HTR-8/SVneo (cell line): ENCODE results near the gene ATXN10.

Experiments used
- DNase-seq: peaks from one replicate; pipeline ENCODE4 v3.0.0; 2011; ENCODE audit warnings: low spot score, mixed read lengths; ENCODE audit not compliant: insufficient read length
- FAIRE-seq: peaks from 2 replicates; lab custom pipeline; 2011; peaks lifted over from hg19 to GRCh38; lab: Jason Lieb, UNC

The ATXN10 gene

GRCh38 chr22:45743687-45744086 lies 72.1 kb downstream of the ATXN10 start:
- DNase-seq, result no peak
- FAIRE-seq, result no peak

GRCh38 chr22:45744442-45744841 lies 72.8 kb downstream of the ATXN10 start:
- DNase-seq (no peak), FAIRE-seq (no peak)

GRCh38 chr22:45750626-45751025 lies 79.0 kb downstream of the ATXN10 start:
- no peak for DNase-seq
- FAIRE-seq, result no peak

GRCh38 chr22:45752036-45752435 lies 80.4 kb downstream of the ATXN10 start:
- FAIRE-seq (no peak), DNase-seq (no peak)

GRCh38 chr22:45754822-45755221 lies 83.2 kb downstream of the ATXN10 start:
- no peak for FAIRE-seq

GRCh38 chr22:45756558-45756957 lies 84.9 kb downstream of the ATXN10 start:
- FAIRE-seq, result no peak
- DNase-seq, result no peak

More at GRCh38 chr22:45754822-45755221, 83.2 kb downstream of the ATXN10 start:
- no peak for DNase-seq

DNA sequence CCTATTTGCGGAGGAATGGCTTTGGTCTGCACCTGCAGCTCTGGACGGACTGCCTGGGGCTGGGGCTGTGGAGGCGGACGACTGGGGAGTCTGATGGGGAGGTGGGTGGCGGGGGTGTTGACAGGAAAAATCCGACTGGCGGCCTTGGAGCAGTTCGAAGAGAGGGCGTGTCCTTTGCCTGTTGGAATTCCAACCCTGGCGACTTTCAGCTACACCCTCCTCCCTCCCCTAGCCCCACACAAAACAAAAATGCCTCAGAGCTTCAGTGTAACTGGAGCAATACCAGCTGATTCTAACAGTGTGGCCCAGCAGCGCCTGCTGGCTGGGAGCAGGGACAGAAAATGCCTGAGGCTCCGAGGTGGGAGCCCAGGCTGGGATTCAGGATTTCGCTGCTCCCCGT lies 85.4 kb downstream of the ATXN10 start:
- peak; percentile 41 for DNase-seq
- no peak for FAIRE-seq

DNA sequence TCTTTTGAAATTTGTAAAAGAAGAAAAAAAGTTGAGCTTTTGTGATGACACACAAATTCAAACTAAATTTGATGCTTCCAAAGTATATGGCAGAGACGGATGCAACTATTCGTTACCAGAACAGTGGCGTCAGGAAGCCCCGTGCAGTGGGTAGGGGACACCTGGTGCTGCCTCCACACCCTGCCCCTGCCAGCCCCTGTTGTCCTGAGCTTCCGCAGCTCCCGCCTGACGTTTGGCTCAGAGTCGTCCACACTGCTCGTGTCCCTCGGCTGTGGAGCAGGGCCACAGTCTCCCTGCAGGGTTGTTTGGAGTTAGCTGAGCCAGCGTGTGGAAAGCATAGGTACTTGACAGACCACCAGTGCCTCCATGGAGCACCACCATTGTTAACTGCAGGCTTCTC lies 86.3 kb downstream of the ATXN10 start:
- FAIRE-seq, result no peak
- DNase-seq, result no peak

DNA sequence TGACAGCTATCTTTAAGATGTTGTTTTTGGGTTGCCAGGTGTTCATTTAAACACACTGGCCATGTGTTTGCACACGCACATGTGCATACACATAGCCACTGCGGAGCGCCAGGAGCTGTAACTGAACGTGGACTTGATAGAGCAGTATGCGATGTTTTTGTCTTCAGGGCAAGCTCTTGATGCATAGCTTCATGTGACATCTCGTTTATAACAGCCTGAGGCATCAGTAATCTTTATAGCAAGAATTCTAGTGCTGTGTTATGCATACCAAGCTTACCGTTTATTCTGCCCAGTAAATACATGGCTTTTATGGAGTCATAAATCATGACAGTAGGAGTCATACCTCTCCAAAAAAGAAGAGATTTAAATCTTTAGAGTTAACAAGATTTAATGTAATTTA lies 87.0 kb downstream of the ATXN10 start:
- peak; percentile 55 for FAIRE-seq
- DNase-seq, result peak; percentile 59

DNA sequence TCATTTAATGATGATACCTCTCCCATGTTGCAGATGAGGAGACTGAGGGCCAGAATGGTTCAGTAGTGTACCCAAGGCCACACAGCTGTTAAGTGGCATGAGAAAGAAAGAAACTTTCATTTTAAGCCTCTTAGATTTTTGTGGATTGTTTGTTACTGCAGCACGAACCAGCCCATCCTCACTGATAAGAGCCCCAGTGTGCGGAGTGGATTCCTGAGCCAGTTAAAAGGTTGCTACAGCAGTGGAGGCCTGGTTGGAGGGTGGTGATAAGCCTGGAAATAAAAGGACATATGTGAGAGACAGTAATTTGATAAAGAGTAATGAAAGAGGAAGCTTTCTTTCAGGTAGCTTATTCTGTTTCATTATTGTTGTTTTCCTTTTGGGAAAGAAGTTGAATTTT lies 89.0 kb downstream of the ATXN10 start:
- FAIRE-seq, result no peak
- DNase-seq, result no peak

- FAIRE-seq (no peak), DNase-seq (no peak)
Observed at GRCh38 chr22:45762545-45763235, 91.1 kb downstream of the ATXN10 start.

GRCh38 chr22:45763236-45763624 lies 91.6 kb downstream of the ATXN10 start:
- no peak for FAIRE-seq
- DNase-seq, result no peak

- no peak for DNase-seq
- FAIRE-seq, result no peak
Observed at GRCh38 chr22:45768490-45768889, 96.9 kb downstream of the ATXN10 start.

DNA sequence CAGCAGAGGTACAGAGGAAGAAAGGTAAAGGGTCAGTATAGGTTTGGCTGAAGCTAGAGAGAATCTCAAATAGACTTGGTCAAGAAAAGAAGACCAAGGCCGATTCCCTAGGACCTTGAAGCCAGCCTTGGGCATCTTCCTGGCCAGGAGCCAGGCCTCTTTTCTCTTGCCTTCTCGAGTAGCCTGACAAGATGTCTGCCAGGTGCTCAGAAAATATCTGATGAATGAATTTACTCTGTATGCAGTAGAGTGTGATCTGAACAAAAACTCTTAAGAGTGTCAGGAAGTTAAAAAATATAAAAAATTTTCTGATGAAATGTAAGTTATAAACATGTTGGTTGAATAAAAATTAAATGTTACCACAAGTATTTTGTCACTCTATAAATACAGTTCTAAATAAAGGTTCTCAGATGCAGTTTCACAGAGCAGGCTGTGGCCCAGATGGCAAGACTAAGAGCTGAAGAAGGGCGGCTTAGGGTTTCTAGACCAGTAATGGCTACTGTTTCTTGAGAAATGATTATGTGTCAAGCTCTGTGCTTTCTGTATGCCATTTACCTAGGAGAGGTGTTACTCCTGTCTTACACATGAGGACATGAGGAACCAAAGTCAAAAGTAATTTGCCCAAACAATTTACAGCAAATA lies 98.1 kb downstream of the ATXN10 start:
- no peak for DNase-seq
- no peak for FAIRE-seq

DNA sequence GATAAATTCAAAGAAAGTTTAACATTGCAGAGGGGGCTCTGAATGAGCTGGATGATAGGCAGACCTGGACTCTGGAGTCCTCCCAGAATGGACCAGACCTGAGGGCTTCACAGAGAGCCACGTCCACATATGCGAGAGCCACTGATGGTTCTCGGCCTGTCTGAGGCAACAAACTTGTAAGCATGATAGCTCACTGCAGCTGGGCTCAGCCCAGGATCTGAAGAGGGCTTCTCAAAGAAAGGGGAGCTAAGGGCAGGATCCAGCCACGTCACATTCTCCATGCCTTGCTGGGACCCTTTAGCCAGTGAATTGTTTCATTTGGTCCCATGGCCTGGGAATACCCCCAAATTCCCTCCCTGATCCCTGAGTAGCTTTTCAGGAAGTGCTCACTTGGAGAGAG lies 98.9 kb downstream of the ATXN10 start:
- DNase-seq, result no peak
- no peak for FAIRE-seq

- FAIRE-seq (no peak), DNase-seq (no peak)
Observed at GRCh38 chr22:45771057-45771456, 99.4 kb downstream of the ATXN10 start.

DNA sequence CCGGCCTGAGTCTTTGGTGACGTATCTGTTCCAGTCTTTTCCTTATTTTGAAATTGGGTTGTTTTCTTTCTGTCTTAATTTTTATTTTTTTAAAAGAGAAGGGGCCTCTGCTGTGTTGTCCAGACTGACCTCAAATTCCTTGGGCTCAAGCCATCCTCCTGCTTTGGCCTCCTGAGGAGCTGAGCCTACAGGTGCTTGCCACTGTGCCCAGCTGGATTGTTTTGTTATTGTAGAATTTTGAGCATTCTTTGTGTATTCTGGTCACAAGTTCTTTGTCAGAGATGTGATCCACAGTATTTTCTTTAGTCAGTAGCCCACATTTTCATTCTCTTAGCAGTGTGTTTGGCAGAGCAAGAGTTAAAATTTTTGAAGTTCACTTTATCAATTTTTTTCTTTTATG lies 100.1 kb downstream of the ATXN10 start:
- FAIRE-seq, result no peak
- DNase-seq, result no peak

- FAIRE-seq, result no peak
- no peak for DNase-seq
Observed at GRCh38 chr22:45772743-45773142, 101.1 kb downstream of the ATXN10 start.

GRCh38 chr22:45774001-45774670 lies 102.5 kb downstream of the ATXN10 start:
- DNase-seq (no peak), FAIRE-seq (peak; percentile 20)

DNA sequence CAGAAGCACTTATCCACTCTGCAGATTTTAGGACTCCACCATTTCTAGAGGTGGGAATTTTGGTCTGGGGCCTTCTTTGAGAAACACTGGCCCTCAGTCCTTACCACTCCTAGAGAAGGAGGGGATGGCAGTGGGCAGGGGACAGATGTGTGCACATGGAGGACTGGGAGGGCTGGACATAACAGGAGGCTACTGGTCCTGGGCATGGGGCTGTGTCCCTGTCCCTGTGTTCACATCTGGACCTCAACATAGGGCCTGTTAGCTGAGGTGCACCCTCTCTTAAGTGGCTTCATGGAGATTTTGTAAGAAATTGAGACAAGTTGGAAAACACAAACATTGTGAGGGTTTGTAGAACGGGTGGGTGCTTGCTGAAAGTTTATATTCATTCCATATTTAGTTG lies 103.4 kb downstream of the ATXN10 start:
- no peak for FAIRE-seq

DNA sequence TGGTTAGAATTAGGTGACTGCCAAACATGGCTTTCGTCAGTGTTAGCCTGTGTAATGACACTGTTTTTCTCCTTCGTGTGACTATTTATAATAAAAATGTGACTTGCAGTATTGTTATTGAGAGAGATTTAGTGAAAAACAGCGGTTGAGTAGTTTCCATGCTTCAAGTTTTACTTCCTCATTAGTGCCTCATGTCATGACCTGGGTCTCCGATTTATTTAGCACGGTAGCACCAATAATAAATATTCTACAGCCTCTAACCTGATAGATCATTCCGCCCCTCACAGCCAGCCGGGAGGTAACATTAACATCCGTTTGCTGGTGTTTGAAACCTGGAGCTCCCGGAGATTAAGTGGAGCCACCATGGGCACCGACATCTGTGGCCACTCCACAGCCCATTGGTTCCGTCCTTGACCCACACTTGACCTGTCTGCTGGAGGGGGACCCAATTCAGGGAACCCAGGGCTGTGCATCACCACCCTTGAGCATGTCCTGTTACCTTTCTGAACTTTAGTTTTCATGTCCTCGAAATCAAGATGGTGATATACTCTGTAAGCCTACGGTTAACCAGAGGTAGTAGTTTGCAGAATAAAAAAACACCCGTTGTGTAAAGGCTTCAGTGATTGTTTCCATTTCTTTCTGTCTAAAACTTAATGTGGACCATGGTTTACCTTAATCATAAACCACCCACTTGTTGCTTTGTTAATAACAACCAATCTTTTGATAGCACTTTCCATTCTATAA lies 104.1 kb downstream of the ATXN10 start:
- DNase-seq, result no peak
- no peak for FAIRE-seq

More for the DNA sequence above, 103.4 kb downstream of the ATXN10 start:
- no peak for DNase-seq
